HG03064 (cell line): ENCODE results near the gene HBA2.
"Not testable (repeated sequence)": the region's sequence is repeated elsewhere in the genome, so short reads cannot be mapped to it uniquely, and the experiment has no call there.

Experiments
- ATAC-seq: cut with Tn5 transposase; IDR thresholded peaks from one replicate; pipeline ENCODE4 v1.9.1; 2021; ENCODE audit warnings: low read depth; ENCODE audit not compliant: unreplicated experiment

The HBA2 gene

DNA sequence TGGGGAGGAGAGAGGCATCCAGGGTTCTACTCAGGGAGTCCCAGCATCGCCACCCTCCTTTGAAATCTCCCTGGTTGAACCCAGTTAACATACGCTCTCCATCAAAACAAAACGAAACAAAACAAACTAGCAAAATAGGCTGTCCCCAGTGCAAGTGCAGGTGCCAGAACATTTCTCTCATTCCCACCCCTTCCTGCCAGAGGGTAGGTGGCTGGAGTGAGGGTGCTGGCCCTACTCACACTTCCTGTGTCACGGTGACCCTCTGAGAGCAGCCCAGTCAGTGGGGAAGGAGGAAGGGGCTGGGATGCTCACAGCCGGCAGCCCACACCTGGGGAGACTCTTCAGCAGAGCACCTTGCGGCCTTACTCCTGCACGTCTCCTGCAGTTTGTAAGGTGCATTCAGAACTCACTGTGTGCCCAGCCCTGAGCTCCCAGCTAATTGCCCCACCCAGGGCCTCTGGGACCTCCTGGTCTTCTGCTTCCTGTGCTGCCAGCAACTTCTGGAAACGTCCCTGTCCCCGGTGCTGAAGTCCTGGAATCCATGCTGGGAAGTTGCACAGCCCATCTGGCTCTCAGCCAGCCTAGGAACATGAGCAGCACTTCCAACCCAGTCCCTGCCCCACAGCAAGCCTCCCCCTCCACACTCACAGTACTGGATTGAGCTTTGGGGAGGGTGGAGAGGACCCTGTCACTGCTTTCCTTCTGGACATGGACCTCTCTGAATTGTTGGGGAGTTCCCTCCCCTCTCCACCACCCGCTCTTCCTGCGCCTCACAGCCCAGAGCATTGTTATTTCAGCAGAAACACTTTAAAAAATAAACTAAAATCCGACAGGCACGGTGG, 1.5 kb downstream of the HBA2 start:
- ATAC-seq: not testable (repeated sequence)

DNA sequence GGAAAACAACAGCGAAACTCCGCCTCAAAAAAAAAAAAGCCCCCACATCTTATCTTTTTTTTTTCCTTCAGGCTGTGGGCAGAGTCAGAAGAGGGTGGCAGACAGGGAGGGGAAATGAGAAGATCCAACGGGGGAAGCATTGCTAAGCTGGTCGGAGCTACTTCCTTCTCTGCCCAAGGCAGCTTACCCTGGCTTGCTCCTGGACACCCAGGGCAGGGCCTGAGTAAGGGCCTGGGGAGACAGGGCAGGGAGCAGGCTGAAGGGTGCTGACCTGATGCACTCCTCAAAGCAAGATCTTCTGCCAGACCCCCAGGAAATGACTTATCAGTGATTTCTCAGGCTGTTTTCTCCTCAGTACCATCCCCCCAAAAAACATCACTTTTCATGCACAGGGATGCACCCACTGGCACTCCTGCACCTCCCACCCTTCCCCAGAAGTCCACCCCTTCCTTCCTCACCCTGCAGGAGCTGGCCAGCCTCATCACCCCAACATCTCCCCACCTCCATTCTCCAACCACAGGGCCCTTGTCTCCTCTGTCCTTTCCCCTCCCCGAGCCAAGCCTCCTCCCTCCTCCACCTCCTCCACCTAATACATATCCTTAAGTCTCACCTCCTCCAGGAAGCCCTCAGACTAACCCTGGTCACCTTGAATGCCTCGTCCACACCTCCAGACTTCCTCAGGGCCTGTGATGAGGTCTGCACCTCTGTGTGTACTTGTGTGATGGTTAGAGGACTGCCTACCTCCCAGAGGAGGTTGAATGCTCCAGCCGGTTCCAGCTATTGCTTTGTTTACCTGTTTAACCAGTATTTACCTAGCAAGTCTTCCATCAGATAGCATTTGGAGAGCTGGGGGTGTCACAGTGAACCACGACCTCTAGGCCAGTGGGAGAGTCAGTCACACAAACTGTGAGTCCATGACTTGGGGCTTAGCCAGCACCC, 2.6 kb downstream of the HBA2 start:
- no peak for ATAC-seq

DNA sequence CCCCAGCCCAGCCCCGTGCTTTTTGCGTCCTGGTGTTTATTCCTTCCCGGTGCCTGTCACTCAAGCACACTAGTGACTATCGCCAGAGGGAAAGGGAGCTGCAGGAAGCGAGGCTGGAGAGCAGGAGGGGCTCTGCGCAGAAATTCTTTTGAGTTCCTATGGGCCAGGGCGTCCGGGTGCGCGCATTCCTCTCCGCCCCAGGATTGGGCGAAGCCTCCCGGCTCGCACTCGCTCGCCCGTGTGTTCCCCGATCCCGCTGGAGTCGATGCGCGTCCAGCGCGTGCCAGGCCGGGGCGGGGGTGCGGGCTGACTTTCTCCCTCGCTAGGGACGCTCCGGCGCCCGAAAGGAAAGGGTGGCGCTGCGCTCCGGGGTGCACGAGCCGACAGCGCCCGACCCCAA, 3.3 kb downstream of the HBA2 start:
- not testable (repeated sequence) for ATAC-seq

DNA sequence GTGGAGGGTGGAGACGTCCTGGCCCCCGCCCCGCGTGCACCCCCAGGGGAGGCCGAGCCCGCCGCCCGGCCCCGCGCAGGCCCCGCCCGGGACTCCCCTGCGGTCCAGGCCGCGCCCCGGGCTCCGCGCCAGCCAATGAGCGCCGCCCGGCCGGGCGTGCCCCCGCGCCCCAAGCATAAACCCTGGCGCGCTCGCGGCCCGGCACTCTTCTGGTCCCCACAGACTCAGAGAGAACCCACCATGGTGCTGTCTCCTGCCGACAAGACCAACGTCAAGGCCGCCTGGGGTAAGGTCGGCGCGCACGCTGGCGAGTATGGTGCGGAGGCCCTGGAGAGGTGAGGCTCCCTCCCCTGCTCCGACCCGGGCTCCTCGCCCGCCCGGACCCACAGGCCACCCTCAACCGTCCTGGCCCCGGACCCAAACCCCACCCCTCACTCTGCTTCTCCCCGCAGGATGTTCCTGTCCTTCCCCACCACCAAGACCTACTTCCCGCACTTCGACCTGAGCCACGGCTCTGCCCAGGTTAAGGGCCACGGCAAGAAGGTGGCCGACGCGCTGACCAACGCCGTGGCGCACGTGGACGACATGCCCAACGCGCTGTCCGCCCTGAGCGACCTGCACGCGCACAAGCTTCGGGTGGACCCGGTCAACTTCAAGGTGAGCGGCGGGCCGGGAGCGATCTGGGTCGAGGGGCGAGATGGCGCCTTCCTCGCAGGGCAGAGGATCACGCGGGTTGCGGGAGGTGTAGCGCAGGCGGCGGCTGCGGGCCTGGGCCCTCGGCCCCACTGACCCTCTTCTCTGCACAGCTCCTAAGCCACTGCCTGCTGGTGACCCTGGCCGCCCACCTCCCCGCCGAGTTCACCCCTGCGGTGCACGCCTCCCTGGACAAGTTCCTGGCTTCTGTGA, 4.1 kb downstream of the HBA2 start, which contains the start of gene HBA1:
TSS of gene HBA1 (plus strand) at position 204 of the 906 bp plus-strand sequence. CDS start at position 241, 37 bp downstream.
- not testable (repeated sequence) for ATAC-seq

DNA sequence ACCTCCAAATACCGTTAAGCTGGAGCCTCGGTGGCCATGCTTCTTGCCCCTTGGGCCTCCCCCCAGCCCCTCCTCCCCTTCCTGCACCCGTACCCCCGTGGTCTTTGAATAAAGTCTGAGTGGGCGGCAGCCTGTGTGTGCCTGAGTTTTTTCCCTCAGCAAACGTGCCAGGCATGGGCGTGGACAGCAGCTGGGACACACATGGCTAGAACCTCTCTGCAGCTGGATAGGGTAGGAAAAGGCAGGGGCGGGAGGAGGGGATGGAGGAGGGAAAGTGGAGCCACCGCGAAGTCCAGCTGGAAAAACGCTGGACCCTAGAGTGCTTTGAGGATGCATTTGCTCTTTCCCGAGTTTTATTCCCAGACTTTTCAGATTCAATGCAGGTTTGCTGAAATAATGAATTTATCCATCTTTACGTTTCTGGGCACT, 4.7 kb downstream of the HBA2 start:
- ATAC-seq: no peak

DNA sequence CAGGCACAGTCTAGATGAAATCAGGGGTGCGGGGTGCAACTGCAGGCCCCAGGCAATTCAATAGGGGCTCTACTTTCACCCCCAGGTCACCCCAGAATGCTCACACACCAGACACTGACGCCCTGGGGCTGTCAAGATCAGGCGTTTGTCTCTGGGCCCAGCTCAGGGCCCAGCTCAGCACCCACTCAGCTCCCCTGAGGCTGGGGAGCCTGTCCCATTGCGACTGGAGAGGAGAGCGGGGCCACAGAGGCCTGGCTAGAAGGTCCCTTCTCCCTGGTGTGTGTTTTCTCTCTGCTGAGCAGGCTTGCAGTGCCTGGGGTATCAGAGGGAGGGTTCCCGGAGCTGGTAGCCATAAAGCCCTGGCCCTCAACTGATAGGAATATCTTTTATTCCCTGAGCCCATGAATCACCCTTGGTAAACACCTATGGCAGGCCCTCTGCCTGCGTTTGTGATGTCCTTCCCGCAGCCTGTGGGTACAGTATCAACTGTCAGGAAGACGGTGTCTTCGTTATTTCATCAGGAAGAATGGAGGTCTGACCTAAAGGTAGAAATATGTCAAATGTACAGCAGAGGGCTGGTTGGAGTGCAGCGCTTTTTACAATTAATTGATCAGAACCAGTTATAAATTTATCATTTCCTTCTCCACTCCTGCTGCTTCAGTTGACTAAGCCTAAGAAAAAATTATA, 5.4 kb downstream of the HBA2 start:
- no peak for ATAC-seq

DNA sequence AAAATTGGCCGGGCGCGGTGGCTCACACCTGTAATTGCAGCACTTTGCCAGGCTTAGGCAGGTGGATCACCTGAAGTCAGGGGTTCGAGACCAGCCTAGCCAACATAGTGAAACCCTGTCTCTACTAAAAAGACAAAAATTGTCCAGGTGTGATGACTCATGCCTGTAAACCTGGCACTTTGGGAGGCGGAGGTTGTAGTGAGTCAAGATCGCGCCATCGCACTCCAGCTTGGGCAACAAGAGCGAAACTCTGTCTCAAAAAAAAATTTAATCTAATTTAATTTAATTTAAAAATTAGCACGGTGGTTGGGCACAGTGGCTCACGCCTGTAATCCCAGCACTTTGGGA, 6.0 kb downstream of the HBA2 start:
- ATAC-seq: no peak

DNA sequence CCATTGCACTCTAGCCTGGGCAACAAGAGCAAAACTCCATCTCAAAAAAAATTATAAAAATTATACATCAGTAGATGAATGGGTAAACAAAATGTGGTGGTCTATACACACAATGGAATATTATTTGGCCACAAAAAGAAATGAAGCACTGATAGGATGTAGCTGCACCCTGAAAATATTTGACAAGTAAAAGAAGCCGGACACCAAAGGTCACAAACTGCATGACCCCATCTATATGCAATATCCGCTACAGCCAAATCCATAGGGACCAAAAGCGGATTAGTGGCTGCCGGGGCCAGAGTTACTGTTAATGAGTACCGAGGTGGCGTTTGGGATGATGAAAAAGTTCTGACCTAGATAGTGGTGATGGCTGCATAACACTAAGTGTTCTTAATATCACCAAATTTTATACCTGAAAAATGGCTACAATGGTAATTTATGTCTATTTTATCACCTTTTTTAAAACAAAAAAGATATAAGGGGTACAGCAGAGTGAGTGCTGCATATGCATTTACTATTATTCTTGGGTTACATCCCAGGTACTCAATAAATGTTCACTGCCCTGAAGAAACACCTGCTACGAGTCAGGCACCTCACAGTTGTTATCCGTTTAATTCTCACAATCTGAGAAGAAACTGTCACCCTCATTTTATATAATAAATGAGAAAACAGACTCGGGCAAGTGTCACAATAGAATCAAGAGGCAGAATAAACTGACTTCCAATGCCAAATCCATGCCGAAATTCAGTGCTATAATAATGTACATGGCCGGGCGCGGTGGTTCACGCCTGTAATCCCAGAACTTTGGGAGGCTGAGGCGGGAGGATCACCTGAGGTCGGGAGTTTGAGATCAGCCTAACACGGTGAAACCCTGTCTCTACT, 6.8 kb downstream of the HBA2 start:
- ATAC-seq: no peak

DNA sequence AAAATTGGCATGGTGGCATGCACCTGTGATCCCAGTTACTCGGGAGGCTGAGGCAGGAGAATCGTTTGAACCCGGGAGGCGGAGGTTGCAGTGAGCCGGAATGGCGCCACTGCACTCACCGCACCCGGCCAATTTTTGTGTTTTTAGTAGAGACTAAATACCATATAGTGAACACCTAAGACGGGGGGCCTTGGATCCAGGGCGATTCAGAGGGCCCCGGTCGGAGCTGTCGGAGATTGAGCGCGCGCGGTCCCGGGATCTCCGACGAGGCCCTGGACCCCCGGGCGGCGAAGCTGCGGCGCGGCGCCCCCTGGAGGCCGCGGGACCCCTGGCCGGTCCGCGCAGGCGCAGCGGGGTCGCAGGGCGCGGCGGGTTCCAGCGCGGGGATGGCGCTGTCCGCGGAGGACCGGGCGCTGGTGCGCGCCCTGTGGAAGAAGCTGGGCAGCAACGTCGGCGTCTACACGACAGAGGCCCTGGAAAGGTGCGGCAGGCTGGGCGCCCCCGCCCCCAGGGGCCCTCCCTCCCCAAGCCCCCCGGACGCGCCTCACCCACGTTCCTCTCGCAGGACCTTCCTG, 7.5 kb downstream of the HBA2 start, which contains the start of gene HBQ1:
TSS of gene HBQ1 (plus strand) at position 359 of the 575 bp plus-strand sequence. CDS start at position 387, 28 bp downstream.
- ATAC-seq: no peak

DNA sequence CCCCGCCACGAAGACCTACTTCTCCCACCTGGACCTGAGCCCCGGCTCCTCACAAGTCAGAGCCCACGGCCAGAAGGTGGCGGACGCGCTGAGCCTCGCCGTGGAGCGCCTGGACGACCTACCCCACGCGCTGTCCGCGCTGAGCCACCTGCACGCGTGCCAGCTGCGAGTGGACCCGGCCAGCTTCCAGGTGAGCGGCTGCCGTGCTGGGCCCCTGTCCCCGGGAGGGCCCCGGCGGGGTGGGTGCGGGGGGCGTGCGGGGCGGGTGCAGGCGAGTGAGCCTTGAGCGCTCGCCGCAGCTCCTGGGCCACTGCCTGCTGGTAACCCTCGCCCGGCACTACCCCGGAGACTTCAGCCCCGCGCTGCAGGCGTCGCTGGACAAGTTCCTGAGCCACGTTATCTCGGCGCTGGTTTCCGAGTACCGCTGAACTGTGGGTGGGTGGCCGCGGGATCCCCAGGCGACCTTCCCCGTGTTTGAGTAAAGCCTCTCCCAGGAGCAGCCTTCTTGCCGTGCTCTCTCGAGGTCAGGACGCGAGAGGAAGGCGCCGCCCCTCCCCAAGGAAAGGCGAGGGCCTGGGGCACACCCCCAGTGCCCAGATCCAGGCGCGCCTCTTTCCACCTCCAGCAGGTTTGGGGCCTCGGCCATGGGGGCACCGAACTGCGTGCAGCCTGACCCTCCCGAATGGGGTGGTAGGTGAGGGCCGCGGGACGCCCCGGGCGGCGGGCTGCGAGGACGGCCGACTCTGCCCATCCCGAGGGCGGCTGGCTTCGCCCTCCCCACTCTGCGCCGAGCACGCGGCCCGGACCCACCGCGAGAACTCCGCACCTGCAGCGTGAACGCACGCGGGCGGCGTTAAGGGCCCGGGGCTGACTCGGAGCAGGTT, 8.2 kb downstream of the HBA2 start:
- no peak for ATAC-seq

DNA sequence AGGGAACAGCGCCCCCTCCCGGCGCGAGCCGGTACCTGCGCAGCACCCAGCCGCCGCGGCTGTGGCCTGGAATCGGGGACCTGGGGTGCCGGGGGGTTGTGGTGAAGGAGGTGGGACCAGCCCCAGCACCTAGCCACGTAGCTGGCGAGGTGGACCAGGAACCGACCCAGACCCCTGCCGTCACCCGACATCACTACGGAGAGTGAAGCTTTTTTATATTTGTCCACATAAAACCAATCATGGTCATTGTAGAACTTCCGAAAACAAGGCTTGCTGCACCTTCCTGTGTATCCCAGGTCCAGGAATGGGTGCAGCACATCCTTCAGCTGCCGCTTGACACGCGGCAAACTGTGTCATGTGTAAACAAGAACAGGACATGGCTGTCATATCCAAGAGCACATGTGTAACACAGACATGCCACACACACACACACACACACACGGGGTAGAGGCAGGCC, 8.9 kb downstream of the HBA2 start:
- no peak for ATAC-seq

DNA sequence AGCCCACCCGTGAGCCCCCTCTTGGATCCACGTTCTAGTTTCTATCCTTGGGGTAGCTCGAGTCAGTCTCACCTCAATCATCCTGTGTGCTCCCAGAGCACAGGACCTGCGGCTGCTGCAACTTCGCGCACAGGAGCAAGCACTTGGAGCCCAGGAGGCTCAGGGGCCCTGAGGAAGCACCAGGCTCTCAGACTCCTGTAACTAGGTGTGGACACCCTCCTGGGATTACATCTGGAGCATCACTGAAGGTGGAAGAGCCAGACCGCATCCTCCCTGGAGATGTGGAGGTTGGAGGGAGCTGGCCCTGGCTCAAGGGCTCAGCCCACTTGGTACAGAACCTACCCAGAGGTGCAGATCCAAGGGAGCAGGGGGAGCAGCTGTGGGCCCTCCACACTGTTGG, 10.3 kb downstream of the HBA2 start:
- ATAC-seq: no peak

DNA sequence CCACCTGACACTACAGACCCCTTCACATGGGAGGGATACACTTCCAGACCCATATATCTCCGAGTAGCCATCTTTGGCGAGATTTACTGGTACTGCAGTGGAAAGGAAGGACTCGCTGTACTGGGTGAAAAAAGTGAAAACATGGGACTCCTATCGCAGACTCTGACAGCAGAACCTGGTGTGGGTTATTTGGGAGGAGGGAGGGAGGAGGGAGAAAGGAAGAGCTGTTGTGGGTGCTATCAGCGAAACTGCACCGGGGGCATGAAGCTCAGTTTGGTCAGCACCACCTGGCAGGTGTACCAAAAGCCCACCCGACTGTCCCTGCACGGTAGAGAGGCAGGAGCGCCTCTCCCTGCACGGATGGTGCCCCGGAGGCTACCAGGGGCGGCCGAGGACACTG, 12.5 kb downstream of the HBA2 start:
- ATAC-seq: no peak

DNA sequence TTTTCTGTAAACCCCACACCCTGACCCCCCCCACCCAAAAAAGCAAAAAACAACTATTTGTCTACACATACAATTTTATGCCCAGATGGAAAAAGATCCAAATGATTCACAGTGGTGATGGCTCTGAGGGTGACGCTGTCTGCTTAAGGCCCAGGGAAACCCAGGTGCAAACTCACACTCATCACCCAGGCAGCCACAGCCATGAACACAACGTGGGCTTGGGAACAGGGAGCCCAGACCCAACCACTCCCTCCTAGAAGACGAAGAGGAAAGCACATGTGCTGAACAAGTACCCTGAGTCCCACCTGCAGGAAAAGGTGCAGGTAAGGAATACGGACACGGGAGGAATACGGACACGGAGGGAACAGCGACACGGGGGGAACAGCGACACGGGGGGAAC, 13.0 kb downstream of the HBA2 start:
- no peak for ATAC-seq

DNA sequence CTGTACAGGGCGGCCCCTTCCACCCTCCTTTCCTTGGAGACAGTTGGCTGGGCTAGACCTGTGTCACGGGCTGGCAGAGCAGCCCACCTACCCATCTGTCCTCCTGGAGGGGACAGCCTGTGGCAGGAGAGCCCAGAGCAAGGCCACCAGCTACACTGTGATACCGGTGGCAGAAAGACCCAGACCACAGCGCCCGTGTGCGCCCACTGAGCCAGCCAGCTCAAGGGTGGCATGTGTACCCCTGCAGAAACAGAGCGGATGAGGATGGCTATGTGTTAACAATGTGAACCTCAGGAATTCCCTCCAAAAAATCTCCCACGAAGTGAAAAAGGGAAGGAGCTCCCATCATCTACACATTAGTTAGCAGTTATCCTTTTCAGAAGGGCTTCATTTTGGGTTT, 14.7 kb downstream of the HBA2 start:
- ATAC-seq: no peak

DNA sequence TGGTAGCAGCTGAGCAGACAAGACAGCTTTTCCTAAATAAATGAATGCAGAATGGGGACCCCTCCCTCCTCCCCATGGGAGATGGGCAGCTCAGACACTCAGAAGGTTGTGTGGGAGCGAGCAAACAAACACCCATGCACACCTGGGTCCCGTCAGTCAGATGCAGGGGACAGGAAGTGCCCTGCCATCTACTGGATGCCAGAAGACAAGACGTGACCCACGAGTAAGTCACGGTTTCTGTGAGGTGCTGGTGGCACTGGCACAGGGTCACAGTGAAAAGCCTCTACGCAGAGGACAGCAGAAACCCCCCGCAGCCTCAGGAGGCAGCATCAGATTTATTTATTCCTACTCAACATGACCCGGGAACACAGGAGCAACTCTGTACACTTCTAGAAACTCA, 16.0 kb downstream of the HBA2 start:
- ATAC-seq: no peak

DNA sequence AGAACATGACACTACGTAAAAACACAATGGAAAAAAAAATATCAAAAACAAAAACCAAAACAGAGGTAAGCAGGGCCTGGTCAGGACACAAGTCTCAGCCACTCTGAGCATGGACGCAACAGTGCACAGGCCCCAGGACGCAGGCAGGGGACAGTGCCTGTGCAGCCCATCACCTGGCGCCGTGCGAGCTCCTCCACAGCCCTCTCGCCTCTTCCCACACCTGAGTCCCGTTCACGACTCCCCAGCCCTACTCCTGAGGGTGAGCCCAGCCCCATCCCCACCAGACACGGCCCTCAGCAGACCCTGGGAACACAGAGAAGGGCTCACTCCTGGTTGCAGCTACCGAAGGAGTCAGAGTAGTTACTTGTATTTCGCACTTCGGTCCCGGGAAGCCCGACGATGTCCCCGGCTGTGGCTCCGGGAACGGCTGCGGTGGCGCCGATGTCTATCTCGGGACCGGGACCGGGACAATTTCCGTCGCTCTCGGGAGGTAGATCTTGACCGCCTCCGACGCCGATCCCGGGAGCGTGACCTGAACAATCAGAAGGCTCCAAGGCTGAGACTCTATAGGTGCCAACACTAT, 17.0 kb downstream of the HBA2 start:
- no peak for ATAC-seq
